GM19238 (cell line): Measurements from ENCODE around the gene FRZB.

Source experiments
- DNase-seq: peaks from one replicate; pipeline ENCODE4 v3.0.0; 2011; ENCODE audit warnings: low spot score; ENCODE audit not compliant: insufficient read length

Gene FRZB

GRCh38 chr2:182845794-182846417 lies 20.5 kb downstream of the FRZB start:
- DNase-seq, result no peak

DNA sequence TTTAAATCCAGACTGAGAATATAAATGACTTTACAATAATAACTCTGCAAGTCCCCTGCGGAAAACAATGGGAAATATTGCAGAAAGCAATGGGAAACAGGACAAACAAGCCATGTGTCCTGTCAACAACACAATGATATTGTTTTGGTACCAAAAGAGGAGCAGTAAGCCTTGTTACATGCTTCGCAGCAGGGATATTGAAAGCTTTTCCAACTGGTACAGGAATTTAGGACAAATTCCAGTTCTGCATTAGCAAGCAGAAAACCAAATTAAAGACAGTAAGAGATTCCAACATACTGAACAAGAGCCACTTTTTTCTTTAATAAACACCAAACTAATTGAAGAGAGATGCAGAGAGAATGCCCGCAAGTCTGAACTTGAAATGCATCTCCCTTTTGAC lies 30.0 kb downstream of the FRZB start:
- DNase-seq, result no peak

DNA sequence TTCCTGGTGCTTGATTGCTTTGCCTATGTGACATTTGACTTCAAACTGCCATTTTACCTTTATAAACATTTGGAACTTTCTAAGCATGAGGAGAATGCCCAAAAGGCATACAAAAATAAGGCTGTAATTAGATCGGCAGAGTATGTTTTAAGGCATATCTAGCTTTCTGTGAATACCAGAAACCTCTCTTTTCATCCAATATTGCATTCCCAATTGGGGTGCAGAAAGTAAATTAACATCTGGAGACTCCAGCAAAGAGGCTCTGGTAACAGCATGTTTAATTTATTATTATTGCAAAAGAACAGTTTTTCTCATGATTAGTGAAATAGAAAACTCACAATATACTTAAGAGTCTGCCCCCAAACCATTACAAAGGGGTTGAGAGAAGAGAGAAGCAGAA lies 32.1 kb downstream of the FRZB start:
- no peak for DNase-seq

DNA sequence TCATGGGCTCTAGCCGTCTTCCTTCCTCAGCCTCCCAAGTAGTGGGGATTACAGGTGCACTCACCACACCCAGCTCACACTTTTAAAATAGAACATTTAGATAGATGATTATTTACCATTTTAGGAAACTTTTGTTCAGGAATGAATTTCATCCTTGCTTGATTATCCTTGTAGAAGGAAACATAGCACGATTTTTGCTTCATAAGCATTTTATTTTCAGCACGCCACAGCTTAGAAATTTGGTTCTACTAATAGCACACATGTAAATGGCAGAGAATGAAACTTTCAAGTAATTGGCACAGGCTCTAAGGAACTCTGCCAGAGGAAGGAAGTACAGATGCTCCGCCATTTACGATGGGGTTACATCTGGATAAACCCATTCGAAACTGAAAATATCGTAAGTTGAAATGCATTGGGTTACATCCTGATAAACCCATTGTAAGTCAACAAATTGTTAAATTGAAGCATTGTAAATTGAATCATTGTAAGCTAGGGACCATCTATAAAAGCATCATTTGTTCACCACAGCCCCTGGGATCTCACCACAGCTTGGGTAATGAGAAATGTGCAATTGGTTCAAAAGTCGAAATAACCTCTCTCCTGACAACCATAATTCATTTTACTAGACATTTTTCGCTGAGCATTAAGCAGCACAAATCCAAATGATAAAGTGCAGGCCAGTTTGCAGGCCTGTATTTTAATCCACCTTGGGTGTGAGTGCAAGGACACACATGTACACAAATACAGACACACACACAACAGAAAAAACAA lies 33.2 kb downstream of the FRZB start:
- no peak for DNase-seq

DNA sequence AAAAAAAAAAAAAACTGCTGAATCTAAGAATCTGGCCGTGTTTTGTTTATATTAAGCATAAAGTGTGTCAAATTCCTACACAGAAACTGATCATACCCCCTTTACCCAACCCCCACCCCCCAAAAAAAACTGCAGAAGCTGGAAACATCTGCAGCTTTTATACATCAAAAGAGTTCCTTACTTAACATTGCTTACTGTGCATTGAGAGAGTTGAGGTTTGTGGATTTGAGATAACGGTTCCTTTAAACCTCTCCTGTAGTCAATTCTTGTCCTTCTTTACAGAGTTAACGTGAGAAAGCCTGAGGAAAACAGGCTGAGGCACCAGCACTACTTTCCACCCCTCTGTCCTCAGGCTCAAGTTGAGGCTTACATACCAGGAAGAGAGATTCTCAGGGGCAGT lies 34.5 kb downstream of the FRZB start:
- no peak for DNase-seq

- no peak for DNase-seq
Measured at GRCh38 chr2:182831101-182831500, 35.3 kb downstream of the FRZB start.

- no peak for DNase-seq
Measured at GRCh38 chr2:182827182-182827879, 39.1 kb downstream of the FRZB start.

DNA sequence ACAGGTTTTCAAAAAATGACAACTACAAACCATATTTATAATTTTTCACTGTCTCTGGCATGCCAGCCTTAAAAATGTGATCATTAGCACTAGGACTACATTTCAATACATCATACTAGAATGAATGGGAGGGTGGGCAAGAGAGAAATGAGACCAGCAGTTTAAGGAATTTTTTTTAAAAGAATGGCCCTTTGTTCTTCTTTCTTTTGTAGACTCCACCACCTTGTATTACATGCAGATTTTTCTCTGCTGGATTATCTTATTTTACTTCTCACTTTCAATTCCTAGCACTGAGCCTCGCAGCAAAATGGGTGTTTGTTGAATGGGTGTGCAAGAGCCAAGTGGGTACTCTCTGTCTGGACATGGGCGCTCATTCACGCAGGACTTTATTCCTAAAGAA lies 39.9 kb downstream of the FRZB start:
- no peak for DNase-seq

DNA sequence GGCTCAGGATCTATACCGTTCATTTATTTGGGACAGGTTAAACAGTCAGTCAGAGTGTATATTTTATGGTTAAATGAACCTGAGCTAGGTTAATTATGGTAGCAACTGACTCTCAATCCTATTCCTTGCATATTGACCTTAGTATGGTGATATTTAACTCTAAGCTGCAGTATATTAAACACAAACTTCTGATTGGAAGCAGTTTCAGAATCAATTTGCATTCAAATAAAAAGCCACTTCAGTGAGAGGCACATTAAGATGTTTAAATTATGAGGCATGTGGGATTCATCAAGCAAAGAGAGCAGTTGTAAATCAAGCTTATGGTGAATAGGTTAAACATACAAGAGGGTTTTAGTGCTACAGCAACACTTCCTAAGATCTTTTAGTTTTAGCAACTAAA lies 40.4 kb downstream of the FRZB start:
- no peak for DNase-seq

GRCh38 chr2:182824767-182825158 lies 41.7 kb downstream of the FRZB start:
- no peak for DNase-seq

DNA sequence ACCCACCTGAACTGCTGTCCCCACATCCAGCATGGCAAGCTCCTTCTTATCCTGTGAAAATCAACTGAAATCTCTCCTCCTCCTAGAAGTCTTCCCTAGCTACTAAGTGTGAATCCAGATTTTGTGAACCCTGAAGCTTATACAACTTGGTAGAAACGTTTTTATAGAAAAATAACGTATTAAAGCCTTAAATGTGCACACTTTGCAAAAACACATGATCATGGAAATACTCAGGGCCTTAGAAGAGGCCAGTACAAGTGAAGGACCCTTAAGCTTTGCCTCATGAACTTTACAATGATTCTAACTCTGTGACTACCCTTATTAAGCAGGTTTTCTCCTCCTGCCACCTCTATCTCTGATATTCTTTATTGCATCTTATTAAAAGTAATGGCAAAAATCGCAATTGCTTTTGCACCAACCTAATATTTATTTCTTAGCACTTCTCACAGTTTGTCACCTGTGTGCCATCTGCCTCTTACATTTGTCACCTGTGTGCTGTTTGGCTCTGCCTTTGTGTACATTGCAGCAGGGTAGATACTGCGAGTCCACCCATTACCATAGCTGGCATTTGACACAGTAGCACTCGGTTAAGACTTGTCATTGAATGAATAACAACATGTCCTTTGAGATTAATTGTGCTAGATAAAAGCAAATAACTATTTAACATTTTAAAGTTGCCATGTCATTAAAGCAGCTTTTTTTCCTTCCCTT lies 42.2 kb downstream of the FRZB start:
- no peak for DNase-seq

DNA sequence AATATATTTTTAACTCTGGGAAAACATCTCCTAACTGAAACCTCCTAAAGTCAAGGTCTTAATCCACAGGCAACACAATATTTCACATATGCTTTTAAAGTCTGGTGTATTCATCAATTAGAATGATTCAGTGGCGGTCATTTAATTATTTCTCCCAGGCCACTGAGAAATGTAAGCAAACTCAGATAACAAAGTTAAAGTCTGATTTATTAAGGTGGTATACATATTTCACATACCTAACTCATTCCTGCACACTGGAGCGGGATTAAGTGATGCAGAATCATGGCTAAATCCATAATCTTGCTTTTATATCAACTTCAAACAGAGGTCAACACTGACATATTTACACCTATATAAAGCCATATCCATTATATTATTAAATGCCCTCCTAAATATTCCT lies 43.7 kb downstream of the FRZB start:
- DNase-seq, result no peak

- DNase-seq, result no peak
Measured at GRCh38 chr2:182821182-182821581, 45.3 kb downstream of the FRZB start.

DNA sequence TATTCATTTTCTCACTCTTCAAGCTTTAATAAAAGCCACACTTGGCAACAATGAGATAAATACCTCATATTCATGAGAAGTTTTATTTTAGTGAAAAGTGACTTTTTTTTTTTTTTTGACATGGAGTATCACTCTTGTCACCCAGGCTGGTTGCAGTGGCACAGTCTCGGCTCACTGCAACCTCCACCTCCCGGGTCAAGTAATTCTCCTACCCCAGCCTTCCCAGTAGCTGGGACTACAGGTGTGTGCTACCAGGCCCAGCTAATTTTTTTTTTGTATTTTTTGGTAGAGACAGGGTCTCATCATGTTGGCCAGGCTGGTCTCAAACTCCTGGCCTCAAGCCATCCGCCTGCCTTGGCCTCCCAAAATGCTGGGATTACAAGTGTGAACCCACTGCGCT lies 47.0 kb downstream of the FRZB start:
- no peak for DNase-seq

DNA sequence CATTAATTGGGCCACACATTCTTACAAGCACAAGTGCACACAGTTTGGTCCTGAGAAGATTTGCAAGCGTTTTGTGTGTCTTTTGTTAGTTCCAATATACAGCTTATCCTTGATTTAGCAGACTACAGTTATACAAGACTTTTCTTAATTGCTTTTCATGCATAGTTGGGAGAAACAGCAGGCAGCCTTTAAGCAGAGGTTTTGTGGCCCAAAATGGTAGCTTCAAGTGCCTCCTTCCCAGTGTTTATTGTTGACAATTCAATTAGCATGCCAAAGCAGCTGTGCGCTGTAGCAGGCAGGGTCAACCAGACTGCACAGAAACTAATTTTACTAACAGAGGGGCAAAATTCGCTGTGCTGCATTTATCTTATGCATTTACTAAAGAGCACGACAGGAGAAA lies 47.5 kb downstream of the FRZB start:
- DNase-seq, result no peak

- DNase-seq, result no peak
Measured at GRCh38 chr2:182818501-182818900, 47.9 kb downstream of the FRZB start.

- DNase-seq, result no peak
Measured at GRCh38 chr2:182817558-182817957, 48.9 kb downstream of the FRZB start.

- no peak for DNase-seq
Measured at GRCh38 chr2:182816866-182817265, 49.6 kb downstream of the FRZB start.

DNA sequence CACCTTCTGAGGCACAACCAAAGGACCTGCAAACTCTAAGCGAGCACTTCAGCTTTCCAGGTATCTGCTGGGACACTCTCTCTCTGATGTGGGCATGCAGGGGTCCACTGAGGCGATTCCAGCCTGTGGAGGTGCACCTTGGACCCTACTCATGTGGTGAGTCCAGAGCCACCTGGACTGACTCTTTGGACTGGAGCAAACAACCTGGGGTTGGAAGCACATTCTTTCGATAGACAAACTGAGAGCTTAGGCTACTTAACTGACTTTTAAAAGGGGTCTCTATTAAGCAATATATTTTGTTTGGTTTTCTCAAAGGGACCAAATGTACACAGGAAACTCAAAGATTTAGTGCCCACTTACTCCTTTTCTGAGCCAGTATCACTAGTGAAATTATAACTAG lies 51.6 kb downstream of the FRZB start:
- no peak for DNase-seq

DNA sequence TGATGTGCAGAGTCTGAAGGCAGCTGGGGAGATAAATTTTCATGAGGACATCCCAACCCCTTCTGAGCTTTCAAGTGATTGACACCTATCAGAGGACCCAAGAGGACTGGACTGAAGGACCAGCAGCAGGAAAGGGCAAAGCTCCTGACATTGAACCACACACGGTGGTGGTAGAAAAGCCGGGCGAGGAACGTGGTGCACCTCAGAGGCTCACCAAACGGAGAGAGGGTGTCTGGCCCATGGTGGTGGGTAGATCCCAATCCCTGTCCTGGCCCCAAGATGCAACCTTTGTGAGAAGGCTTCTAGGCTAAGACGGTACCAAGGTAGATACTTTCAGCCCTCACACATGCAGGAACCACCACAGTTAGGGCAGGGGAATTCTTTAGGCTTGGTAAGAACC lies 52.1 kb downstream of the FRZB start:
- no peak for DNase-seq

DNA sequence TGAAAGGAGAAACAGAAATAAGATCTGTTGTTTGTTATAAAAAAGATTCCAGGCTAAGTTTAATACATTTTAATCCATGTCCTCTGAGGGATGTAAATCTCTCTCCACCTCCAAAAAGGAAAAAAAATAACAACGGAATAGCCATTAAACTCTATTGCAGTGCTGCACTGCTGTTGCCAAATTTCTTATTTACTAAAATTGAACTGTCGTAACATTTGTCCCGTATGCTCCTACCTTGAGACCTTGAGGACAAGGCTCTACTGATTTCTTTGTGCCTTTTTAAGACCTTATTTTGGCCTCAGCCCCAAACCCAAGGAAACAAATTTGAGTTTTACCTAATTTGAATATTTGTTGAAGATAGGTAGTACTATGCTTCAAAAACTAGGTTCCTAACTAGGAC lies 56.4 kb downstream of the FRZB start:
- DNase-seq, result no peak

DNA sequence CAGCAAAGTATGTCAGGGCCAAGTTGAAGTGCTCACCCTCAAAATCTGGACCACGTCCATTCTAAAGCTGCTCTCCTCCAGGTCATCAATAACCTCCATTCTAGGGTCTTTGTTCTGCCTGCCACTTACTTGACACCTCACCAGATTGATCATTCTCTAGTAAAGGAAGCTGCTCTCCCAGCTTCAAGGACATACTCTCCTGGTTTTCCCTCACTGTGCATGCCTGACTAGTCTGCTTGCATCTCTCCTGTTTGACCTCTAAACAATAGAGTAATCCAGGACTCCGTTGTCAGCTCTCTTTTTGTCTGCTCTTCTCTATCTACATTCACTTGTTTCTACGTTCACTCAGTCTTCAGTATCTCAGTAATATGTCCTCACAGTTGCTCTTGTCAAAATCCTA lies 59.1 kb downstream of the FRZB start:
- DNase-seq, result no peak
